ENCODE data around the gene PTGDS. TPM values are rescaled to one million over a fixed set of nuclear protein-coding genes. Genes with fewer than 3 reads are reported as not detected.

Gene PTGDS
- polyA plus RNA-seq, 1 donor from 2014 or later, result 2.0 TPM

DNA sequence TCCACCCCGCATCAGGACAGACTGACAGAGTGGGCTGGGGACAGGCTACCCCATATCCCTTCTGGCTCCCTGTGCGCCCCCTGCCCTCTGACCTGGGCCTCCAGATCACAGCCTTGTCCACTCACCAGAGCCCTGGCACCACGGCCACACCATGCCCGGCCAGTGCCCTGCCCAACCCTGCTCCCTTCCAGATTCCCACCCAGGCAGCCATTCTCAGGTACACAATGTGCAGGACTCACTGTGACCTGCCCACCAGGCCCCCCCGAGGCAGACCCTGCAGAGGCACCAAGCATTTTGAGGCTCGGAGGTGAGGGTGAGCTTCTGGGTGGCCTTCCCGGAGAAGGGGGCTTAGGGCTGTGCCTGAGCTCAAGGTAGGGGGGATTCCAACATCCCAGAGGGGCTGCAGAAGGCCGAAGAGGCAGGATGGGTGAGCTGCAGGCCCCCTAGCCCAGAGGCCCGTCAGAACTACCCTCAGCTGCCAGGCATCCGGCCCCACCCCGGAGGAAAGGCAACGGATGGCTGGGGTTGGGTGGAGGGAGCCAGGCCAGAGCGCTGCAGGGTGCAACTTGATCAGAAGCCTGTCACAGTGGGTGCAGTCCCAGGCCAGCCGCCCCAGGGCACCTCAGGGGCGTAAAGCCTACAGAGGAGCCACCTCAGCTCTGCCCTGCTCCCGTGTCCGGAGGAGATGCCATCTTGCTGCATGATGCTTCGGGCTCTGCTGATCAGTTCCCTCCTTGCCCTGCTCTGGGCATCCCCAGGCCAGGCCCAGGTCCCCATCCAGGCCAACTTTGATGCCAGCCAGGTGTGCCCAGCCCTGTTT, 5.1 kb downstream of the PTGDS start, which contains the start of gene LCNL1:
Gene LCNL1, plus strand, starts transcription at position 762 of the 820 bp plus-strand sequence. CDS start 594 bp downstream, outside the sequence.
- Histone ChIP-seq H3K36me3 (ENCODE audit: insufficient read depth, low read length) (no peaks in the 10 kb centered on the region), H3K9me2 (ENCODE audit: insufficient read depth, low read length) (no peaks in the 10 kb centered on the region), H4K20me1 (ENCODE audit: insufficient read depth) (no peaks in the 10 kb centered on the region), H3K9ac (ENCODE audit: low read length) (no peak within 1 kb of the TSS), H3K9me3 (ENCODE audit: low read length) (no peaks in the 10 kb centered on the region), H3K27me3 (ENCODE audit: insufficient read depth, low read depth, low read length) (peaks cover 40% of the 10 kb centered on the region), H3K4me3 (ENCODE audit: low read length) (no peak within 1 kb of the TSS), H3F3A (ENCODE audit: insufficient read depth, low read length, poor library complexity, severe bottlenecking) (no peaks in the 10 kb centered on the region), H3K79me2 (replicated peaks; ENCODE audit: insufficient read depth, low read length) (no peaks in the 10 kb centered on the region), H3K27ac (ENCODE audit: low read length) (no peak within 1 kb of the TSS), H2AFZ (ENCODE audit: low read depth, low read length) (no peak within 1 kb of the TSS), H3K4me2 (ENCODE audit: low read length) (no peak within 1 kb of the TSS)
- TF ChIP-seq, protein P1, sequence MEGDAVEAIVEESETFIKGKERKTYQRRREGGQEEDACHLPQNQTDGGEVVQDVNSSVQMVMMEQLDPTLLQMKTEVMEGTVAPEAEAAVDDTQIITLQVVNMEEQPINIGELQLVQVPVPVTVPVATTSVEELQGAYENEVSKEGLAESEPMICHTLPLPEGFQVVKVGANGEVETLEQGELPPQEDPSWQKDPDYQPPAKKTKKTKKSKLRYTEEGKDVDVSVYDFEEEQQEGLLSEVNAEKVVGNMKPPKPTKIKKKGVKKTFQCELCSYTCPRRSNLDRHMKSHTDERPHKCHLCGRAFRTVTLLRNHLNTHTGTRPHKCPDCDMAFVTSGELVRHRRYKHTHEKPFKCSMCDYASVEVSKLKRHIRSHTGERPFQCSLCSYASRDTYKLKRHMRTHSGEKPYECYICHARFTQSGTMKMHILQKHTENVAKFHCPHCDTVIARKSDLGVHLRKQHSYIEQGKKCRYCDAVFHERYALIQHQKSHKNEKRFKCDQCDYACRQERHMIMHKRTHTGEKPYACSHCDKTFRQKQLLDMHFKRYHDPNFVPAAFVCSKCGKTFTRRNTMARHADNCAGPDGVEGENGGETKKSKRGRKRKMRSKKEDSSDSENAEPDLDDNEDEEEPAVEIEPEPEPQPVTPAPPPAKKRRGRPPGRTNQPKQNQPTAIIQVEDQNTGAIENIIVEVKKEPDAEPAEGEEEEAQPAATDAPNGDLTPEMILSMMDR (IDR thresholded peaks at IDR 0.05; ENCODE audit: poor library complexity, severe bottlenecking), result no peak

DNA sequence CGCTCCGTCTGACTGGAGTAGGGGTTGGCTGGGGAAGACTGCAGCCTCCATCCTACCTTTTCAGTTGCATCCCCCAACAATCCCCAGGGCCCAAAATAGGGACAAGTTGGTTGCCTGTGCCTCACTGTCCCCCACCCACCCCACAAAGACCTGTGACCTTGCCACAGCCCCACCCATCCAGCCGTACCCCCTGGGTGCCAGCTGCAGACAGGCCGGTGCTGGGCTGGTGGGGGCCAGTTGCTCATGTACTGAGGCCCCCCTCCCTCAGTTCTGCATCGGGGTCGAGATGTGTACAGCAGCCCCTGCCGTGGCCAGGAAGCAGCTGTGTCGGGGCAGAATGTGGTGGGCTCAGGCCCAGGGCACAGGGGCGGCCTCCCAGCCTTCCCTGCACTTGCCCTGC, 5.9 kb downstream of the PTGDS start:
- H3K4me2 ChIP-seq (ENCODE audit: low read length), result no peak overlapping the region
- no peak overlapping the region for H3K9ac ChIP-seq (ENCODE audit: low read length)
- no peaks in the 10 kb centered on the region for H3K36me3 ChIP-seq (ENCODE audit: insufficient read depth, low read length)
- no peaks in the 10 kb centered on the region for H3K9me2 ChIP-seq (ENCODE audit: insufficient read depth, low read length)
- no peaks in the 10 kb centered on the region for H3K79me2 ChIP-seq (replicated peaks; ENCODE audit: insufficient read depth, low read length)
- H3F3A ChIP-seq (ENCODE audit: insufficient read depth, low read length, poor library complexity, severe bottlenecking), result no peaks in the 10 kb centered on the region
- H3K4me3 ChIP-seq (ENCODE audit: low read length), result no peak overlapping the region
- TF ChIP-seq, protein P2, sequence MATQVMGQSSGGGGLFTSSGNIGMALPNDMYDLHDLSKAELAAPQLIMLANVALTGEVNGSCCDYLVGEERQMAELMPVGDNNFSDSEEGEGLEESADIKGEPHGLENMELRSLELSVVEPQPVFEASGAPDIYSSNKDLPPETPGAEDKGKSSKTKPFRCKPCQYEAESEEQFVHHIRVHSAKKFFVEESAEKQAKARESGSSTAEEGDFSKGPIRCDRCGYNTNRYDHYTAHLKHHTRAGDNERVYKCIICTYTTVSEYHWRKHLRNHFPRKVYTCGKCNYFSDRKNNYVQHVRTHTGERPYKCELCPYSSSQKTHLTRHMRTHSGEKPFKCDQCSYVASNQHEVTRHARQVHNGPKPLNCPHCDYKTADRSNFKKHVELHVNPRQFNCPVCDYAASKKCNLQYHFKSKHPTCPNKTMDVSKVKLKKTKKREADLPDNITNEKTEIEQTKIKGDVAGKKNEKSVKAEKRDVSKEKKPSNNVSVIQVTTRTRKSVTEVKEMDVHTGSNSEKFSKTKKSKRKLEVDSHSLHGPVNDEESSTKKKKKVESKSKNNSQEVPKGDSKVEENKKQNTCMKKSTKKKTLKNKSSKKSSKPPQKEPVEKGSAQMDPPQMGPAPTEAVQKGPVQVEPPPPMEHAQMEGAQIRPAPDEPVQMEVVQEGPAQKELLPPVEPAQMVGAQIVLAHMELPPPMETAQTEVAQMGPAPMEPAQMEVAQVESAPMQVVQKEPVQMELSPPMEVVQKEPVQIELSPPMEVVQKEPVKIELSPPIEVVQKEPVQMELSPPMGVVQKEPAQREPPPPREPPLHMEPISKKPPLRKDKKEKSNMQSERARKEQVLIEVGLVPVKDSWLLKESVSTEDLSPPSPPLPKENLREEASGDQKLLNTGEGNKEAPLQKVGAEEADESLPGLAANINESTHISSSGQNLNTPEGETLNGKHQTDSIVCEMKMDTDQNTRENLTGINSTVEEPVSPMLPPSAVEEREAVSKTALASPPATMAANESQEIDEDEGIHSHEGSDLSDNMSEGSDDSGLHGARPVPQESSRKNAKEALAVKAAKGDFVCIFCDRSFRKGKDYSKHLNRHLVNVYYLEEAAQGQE (IDR thresholded peaks at IDR 0.05; ENCODE audit: borderline replicate concordance), result no peak
- TF ChIP-seq TAF1 (IDR thresholded peaks at IDR 0.05; ENCODE audit: low read depth) (no peak), RAD21 (conservative IDR thresholded peaks at IDR 0.05) (no peak), EZH2 (IDR thresholded peaks at IDR 0.05; ENCODE audit: borderline replicate concordance, insufficient read depth, low read length, poor library complexity, severe bottlenecking) (no peak), MXI1 (conservative IDR thresholded peaks at IDR 0.05; ENCODE audit: poor library complexity, severe bottlenecking) (no peak), EP300 (conservative IDR thresholded peaks at IDR 0.05; ENCODE audit: poor library complexity, severe bottlenecking) (no peak), POLR2AphosphoS5 (IDR thresholded peaks at IDR 0.05) (no peak), SMC3 (conservative IDR thresholded peaks at IDR 0.05; ENCODE audit: poor library complexity) (no peak)
- TF ChIP-seq, protein P1 (IDR thresholded peaks at IDR 0.05; ENCODE audit: poor library complexity, severe bottlenecking), result no peak
- H3K9me3 ChIP-seq (ENCODE audit: low read length), result no peaks in the 10 kb centered on the region
- no peak overlapping the region for H3K27ac ChIP-seq (ENCODE audit: low read length)
- H4K20me1 ChIP-seq (ENCODE audit: insufficient read depth), result no peaks in the 10 kb centered on the region
- H2AFZ ChIP-seq (ENCODE audit: low read depth, low read length), result no peak overlapping the region
- H3K27me3 ChIP-seq (ENCODE audit: insufficient read depth, low read depth, low read length), result peaks cover 35% of the 10 kb centered on the region

Data from neural cell (in vitro differentiated cells).